Endodermal cell (in vitro differentiated cells): ENCODE measurements around the gene MAN1A2. TPM values are rescaled to one million over a fixed set of nuclear protein-coding genes. Genes with fewer than 3 reads are reported as not detected.

ENCODE experiments used
- DNase-seq: peaks from one replicate; pipeline ENCODE4 v3.0.0-alpha.2; 2017
- H3K27ac ChIP-seq: 2 replicates; pipeline ENCODE4 v1.5.1; 2013; ENCODE audit warnings: mild to moderate bottlenecking, low read depth, low read length, moderate library complexity
- H3K27me3 ChIP-seq: 2 replicates; pipeline ENCODE4 v1.6.1; 2013; ENCODE audit warnings: mild to moderate bottlenecking, low read length, moderate library complexity; ENCODE audit not compliant: insufficient read depth, control insufficient read depth, poor library complexity, severe bottlenecking
- H3K36me3 ChIP-seq: 2 replicates; pipeline ENCODE4 v1.7.0; 2013; ENCODE audit warnings: mild to moderate bottlenecking, low read length, moderate library complexity; ENCODE audit not compliant: control insufficient read depth, insufficient read depth
- H3K4me1 ChIP-seq: one replicate; pipeline ENCODE4 v1.7.0; 2013; ENCODE audit warnings: low read length; ENCODE audit not compliant: control insufficient read depth, insufficient read depth
- H3K4me3 ChIP-seq: 2 replicates; pipeline ENCODE4 v1.5.1; 2013; ENCODE audit warnings: mild to moderate bottlenecking, low read length, moderate library complexity
- H3K9ac ChIP-seq: 2 replicates; pipeline ENCODE4 v1.6.1; 2013; ENCODE audit warnings: mild to moderate bottlenecking, low read length, moderate library complexity; ENCODE audit not compliant: poor library complexity, severe bottlenecking; ENCODE audit errors: extremely low read depth
- H3K9me3 ChIP-seq: 2 replicates; pipeline ENCODE4 v1.6.1; 2013; ENCODE audit warnings: mild to moderate bottlenecking, low read length, moderate library complexity; ENCODE audit not compliant: control insufficient read depth
- H3K27ac Mint-ChIP-seq: 2 replicates; pipeline ENCODE4 v1.8.0; 2020; ENCODE audit warnings: mixed read lengths
- H3K27me3 Mint-ChIP-seq: 2 replicates; pipeline ENCODE4 v1.8.0; 2021; ENCODE audit warnings: mild to moderate bottlenecking, mixed read lengths; ENCODE audit not compliant: insufficient read depth
- H3K36me3 Mint-ChIP-seq: 2 replicates; pipeline ENCODE4 v1.8.0; 2020; ENCODE audit warnings: low read depth, mixed read lengths
- H3K4me1 Mint-ChIP-seq: 2 replicates; pipeline ENCODE4 v1.8.0; 2020; ENCODE audit warnings: mixed read lengths
- H3K4me3 Mint-ChIP-seq: 2 replicates; pipeline ENCODE4 v1.8.0; 2020; ENCODE audit warnings: mild to moderate bottlenecking, moderate library complexity, mixed read lengths
- H3K9me3 Mint-ChIP-seq: 2 replicates; pipeline ENCODE4 v1.8.0; 2020; ENCODE audit warnings: mild to moderate bottlenecking, mixed read lengths
- CTCF ChIP-seq: fragments of 200-600 bp; sonication (generic); conservative IDR thresholded peaks from 2 replicates; pipeline ENCODE4 v1.5.0; 2021; ENCODE audit warnings: antibody characterized with exemption, mild to moderate bottlenecking
- WGBS, 2 experiments: methylation state at CpG; one replicate each; pipeline versions ENCODE4 v1.1.5 to v1.1.7; 2013; ENCODE audit warnings: missing lambda C conversion rate in 2 of 2, mixed read lengths in 1 of 2; ENCODE audit not compliant: insufficient coverage in 1 of 2, insufficient read length in 1 of 2; 5-methylcytosine and 5-hydroxymethylcytosine counted together
- total RNA-seq, 2 donors: library from RNA; stranded (reverse); fragmentation: NEBNext Ultra II Directional in 1 of 2; extraction: Animal tissue kit (Norgen Biotek cat#: 25700) in 1 of 2; gene quantifications; 2 replicates in 1 of 2; 3 replicates in 1 of 2; pipeline ENCODE4 v1.2.1, GENCODE V29; 2021

The MAN1A2 gene
- total RNA-seq, 2 donors from 2014 or later: 33.3 to 40.9 TPM

- no peaks in the 10 kb centered on the region for H3K27me3 Mint-ChIP-seq
- Histone ChIP-seq H3K4me3 (no peak overlapping the region), H3K9ac (no peak overlapping the region), H3K27ac (no peak overlapping the region), H3K27me3 (no peaks in the 10 kb centered on the region), H3K9me3 (no peaks in the 10 kb centered on the region), H3K36me3 (peaks cover 4% of the 10 kb centered on the region), H3K4me1 (no peaks in the 10 kb centered on the region)
- H3K4me1 Mint-ChIP-seq: no peaks in the 10 kb centered on the region
- TF ChIP-seq CTCF: no peak
- WGBS, 2 experiments: 87 to 100% methylated on average over 1 of the region's 1 CpG
- H3K9me3 Mint-ChIP-seq: no peaks in the 10 kb centered on the region
- no peak overlapping the region for H3K27ac Mint-ChIP-seq
- H3K4me3 Mint-ChIP-seq: no peak overlapping the region
- H3K36me3 Mint-ChIP-seq: peaks cover 9% of the 10 kb centered on the region
- no peak for DNase-seq
Measured at GRCh38 chr1:117523111-117523510, 155.9 kb downstream of the MAN1A2 start.

- H3K9me3 Mint-ChIP-seq: no peaks in the 10 kb centered on the region
- no peaks in the 10 kb centered on the region for H3K4me1 Mint-ChIP-seq
- no peak overlapping the region for H3K4me3 ChIP-seq
- DNase-seq: no peak
- TF ChIP-seq CTCF: no peak
- H3K36me3 ChIP-seq: peaks cover 10% of the 10 kb centered on the region
- H3K27ac ChIP-seq: no peak overlapping the region
- H3K36me3 Mint-ChIP-seq: peaks cover 9% of the 10 kb centered on the region
- H3K27me3 Mint-ChIP-seq: no peaks in the 10 kb centered on the region
- H3K9ac ChIP-seq: no peak overlapping the region
- 98 to 100% methylated on average over 1 to 4 of the region's 4 CpGs for WGBS, 2 experiments
- no peak overlapping the region for H3K4me3 Mint-ChIP-seq
- H3K9me3 ChIP-seq: no peaks in the 10 kb centered on the region
- H3K27ac Mint-ChIP-seq: no peak overlapping the region
- no peaks in the 10 kb centered on the region for H3K27me3 ChIP-seq
- H3K4me1 ChIP-seq: no peaks in the 10 kb centered on the region
Measured at GRCh38 chr1:117527074-117527473, 159.8 kb downstream of the MAN1A2 start.

DNA sequence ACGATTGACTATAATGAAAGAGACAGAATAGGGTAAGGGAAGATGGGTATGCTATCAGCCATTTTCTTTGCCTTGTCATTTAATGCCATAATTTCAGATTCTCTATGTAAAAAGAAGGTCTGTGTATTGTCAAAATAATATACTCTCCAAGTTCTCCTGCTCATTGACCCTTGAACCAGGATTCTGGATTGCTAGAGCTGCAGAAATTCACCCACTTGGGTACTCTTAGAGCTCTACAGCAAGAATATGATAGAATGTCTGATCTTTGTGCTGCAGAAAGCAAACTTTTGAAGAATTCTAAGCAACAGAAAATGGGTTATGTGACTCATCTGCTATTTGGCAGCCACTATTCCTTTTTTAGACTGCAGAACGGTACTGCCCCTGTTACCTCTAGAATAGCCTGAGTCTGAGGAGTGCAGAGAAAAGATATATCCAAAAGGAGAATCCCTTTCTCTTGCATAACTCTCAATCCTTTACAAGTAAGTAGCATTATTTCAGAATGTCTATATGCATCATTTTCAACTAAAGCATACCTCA is 160.4 kb downstream of the MAN1A2 start:
- Histone ChIP-seq H3K4me1 (no peaks in the 10 kb centered on the region), H3K9me3 (no peaks in the 10 kb centered on the region), H3K27ac (no peak overlapping the region), H3K27me3 (no peaks in the 10 kb centered on the region), H3K36me3 (peaks cover 10% of the 10 kb centered on the region), H3K9ac (no peak overlapping the region), H3K4me3 (no peak overlapping the region)
- TF ChIP-seq CTCF: no peak
- H3K36me3 Mint-ChIP-seq: peaks cover 6% of the 10 kb centered on the region
- H3K27me3 Mint-ChIP-seq: no peaks in the 10 kb centered on the region
- H3K27ac Mint-ChIP-seq: no peak overlapping the region
- H3K4me1 Mint-ChIP-seq: no peaks in the 10 kb centered on the region
- H3K9me3 Mint-ChIP-seq: no peaks in the 10 kb centered on the region
- WGBS, 2 experiments: 83 to 91% methylated on average over 1 to 2 of the region's 2 CpGs
- no peak overlapping the region for H3K4me3 Mint-ChIP-seq
- no peak for DNase-seq
